K562 (cell line): Measurements from ENCODE around the gene UNC5B. TPM values are rescaled to one million over a fixed set of nuclear protein-coding genes. Genes with fewer than 3 reads are reported as not detected.

Experiments
- CCNT2 ChIP-seq: IDR thresholded peaks from 2 replicates; pipeline ENCODE4 v1.6.1; 2011; ENCODE audit warnings: borderline replicate concordance, low read depth, mild to moderate bottlenecking, moderate library complexity, mixed read lengths, low read length; ENCODE audit not compliant: insufficient read length; ENCODE audit errors: extremely low read depth
- CXXC5 ChIP-seq: fragments of 250-450 bp; sonication (Bioruptor Pico); IDR thresholded peaks from 2 replicates; pipeline ENCODE4 v1.8.0; 2022; ENCODE audit warnings: inconsistent platforms, mild to moderate bottlenecking, moderate library complexity
- HDAC3 ChIP-seq: fragments of 450-650 bp; IDR thresholded peaks from 2 replicates; pipeline ENCODE4 v1.6.1; 2018; ENCODE audit warnings: borderline replicate concordance, mild to moderate bottlenecking, moderate library complexity; ENCODE audit not compliant: partially characterized antibody
- KAT2B ChIP-seq: IDR thresholded peaks from one replicate; pipeline ENCODE4 v1.6.1; 2012; ENCODE audit warnings: low read depth, mild to moderate bottlenecking, control low read depth, inconsistent platforms, low read length, moderate library complexity
- SAP30 ChIP-seq: fragments of 200-600 bp; sonication (generic); IDR thresholded peaks from 2 replicates; pipeline ENCODE4 v1.6.1; 2012; ENCODE audit warnings: borderline replicate concordance, low read depth, mild to moderate bottlenecking, moderate library complexity, low read length, control low read depth, inconsistent platforms; ENCODE audit not compliant: insufficient read depth, poor library complexity, severe bottlenecking
- SMAD2 ChIP-seq: fragments of 150-350 bp; IDR thresholded peaks from 2 replicates; pipeline ENCODE4 v1.6.1; 2014; ENCODE audit warnings: low read depth, mild to moderate bottlenecking, low read length
- SMAD4 ChIP-seq: fragments of 250-450 bp; sonication (Bioruptor Pico); conservative IDR thresholded peaks from 2 replicates; pipeline ENCODE4 v1.8.0; 2021; ENCODE audit warnings: inconsistent platforms, mild to moderate bottlenecking, moderate library complexity
- TAL1 ChIP-seq: fragments of 450-650 bp; IDR thresholded peaks from 2 replicates; pipeline ENCODE4 v1.6.1; 2016; ENCODE audit warnings: mild to moderate bottlenecking
- ZFX ChIP-seq: sonication (generic); formaldehyde crosslinking; IDR thresholded peaks from 2 replicates; pipeline ENCODE4 v1.8.0; 2022; ENCODE audit warnings: mild to moderate bottlenecking, missing genetic modification reagents, moderate library complexity
- ZKSCAN8 ChIP-seq: fragments of 200-800 bp; sonication (Bioruptor generic); IDR thresholded peaks from 2 replicates; pipeline ENCODE4 v1.6.1; 2016; ENCODE audit warnings: missing genetic modification characterization, missing compliant biosample characterization
- ZNF311 ChIP-seq: fragments of 250-450 bp; sonication (Bioruptor Pico); IDR thresholded peaks from 2 replicates; pipeline ENCODE4 v1.4.0; 2020; ENCODE audit warnings: mild to moderate bottlenecking, moderate library complexity
- ZNF518B ChIP-seq: fragments of 250-450 bp; sonication (Bioruptor Pico); IDR thresholded peaks from 2 replicates; pipeline ENCODE4 v1.5.0; 2021; ENCODE audit warnings: mild to moderate bottlenecking, moderate library complexity
- polyA plus RNA-seq, 8 experiments: library from polyadenylated mRNA; depleted of rRNA in 4 of 8; stranded (reverse) in 5 of 8; unstranded in 3 of 8; fragments of >200 nt; fragmentation: Nextera tagmentation in 2 of 8; fragmentation: Illumina TruSeq in 1 of 8; extraction: Ambion mirVana in 2 of 8; extraction: Trizol in 1 of 8; gene quantifications; 2 replicates each; pipeline versions ENCODE4 v1.2.1 to v1.2.3, GENCODE V29; 2011 to 2014; ENCODE audit warnings: inconsistent platforms in 1 of 8, missing spikeins in 1 of 8
- total RNA-seq, 7 experiments: library from RNA; depleted of rRNA in 6 of 7; stranded (reverse); fragments of >200 nt in 6 of 7; fragmentation: Illumina TruSeq in 2 of 7; extraction: Trizol in 2 of 7; gene quantifications; 2 replicates each; pipeline versions ENCODE4 v1.2.1 to v1.2.3, GENCODE V29; 2011 to 2021; ENCODE audit warnings: low replicate concordance in 1 of 7
- TF ChIP-seq, protein P1 (sequence below): fragments of 450-650 bp; IDR thresholded peaks from 2 replicates; pipeline ENCODE4 v1.6.1; 2017; ENCODE audit warnings: antibody characterized with exemption, mild to moderate bottlenecking
- TF ChIP-seq, protein P2 (sequence below): fragments of 150-350 bp; conservative IDR thresholded peaks from 2 replicates; pipeline ENCODE4 v1.6.1; 2014; ENCODE audit warnings: low read length
- TF ChIP-seq, protein P3 (sequence below): fragments of 450-650 bp; formaldehyde crosslinking; IDR thresholded peaks from 2 replicates; pipeline ENCODE4 v1.4.0; 2022; ENCODE audit warnings: mild to moderate bottlenecking, moderate library complexity

The UNC5B gene
- total and polyA plus RNA-seq, 9 of the 15 experiments (the other 6 are each of a cell fraction or from before 2014, with no cell fraction given), result 0.10 to 8.4 (median 2.1) TPM

GRCh38 chr10:71223347-71224058 lies 11.1 kb downstream of the UNC5B start (continued):
- peak; percentile 62 for TF ChIP-seq CXXC5
- TF ChIP-seq ZKSCAN8 (CRISPR knock-in tag), result peak; percentile 96
- no peak for TF ChIP-seq ZNF518B
- no peak for TF ChIP-seq SMAD2
- peak; percentile 86 for TF ChIP-seq TAL1
- peak; percentile 47 for TF ChIP-seq ZFX (CRISPR knock-in tag)
- TF ChIP-seq, protein P1, sequence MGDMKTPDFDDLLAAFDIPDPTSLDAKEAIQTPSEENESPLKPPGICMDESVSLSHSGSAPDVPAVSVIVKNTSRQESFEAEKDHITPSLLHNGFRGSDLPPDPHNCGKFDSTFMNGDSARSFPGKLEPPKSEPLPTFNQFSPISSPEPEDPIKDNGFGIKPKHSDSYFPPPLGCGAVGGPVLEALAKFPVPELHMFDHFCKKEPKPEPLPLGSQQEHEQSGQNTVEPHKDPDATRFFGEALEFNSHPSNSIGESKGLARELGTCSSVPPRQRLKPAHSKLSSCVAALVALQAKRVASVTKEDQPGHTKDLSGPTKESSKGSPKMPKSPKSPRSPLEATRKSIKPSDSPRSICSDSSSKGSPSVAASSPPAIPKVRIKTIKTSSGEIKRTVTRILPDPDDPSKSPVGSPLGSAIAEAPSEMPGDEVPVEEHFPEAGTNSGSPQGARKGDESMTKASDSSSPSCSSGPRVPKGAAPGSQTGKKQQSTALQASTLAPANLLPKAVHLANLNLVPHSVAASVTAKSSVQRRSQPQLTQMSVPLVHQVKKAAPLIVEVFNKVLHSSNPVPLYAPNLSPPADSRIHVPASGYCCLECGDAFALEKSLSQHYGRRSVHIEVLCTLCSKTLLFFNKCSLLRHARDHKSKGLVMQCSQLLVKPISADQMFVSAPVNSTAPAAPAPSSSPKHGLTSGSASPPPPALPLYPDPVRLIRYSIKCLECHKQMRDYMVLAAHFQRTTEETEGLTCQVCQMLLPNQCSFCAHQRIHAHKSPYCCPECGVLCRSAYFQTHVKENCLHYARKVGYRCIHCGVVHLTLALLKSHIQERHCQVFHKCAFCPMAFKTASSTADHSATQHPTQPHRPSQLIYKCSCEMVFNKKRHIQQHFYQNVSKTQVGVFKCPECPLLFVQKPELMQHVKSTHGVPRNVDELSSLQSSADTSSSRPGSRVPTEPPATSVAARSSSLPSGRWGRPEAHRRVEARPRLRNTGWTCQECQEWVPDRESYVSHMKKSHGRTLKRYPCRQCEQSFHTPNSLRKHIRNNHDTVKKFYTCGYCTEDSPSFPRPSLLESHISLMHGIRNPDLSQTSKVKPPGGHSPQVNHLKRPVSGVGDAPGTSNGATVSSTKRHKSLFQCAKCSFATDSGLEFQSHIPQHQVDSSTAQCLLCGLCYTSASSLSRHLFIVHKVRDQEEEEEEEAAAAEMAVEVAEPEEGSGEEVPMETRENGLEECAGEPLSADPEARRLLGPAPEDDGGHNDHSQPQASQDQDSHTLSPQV, result no peak
- peak; percentile 49 for TF ChIP-seq CCNT2
- TF ChIP-seq SAP30, result no peak
- TF ChIP-seq, protein P2, sequence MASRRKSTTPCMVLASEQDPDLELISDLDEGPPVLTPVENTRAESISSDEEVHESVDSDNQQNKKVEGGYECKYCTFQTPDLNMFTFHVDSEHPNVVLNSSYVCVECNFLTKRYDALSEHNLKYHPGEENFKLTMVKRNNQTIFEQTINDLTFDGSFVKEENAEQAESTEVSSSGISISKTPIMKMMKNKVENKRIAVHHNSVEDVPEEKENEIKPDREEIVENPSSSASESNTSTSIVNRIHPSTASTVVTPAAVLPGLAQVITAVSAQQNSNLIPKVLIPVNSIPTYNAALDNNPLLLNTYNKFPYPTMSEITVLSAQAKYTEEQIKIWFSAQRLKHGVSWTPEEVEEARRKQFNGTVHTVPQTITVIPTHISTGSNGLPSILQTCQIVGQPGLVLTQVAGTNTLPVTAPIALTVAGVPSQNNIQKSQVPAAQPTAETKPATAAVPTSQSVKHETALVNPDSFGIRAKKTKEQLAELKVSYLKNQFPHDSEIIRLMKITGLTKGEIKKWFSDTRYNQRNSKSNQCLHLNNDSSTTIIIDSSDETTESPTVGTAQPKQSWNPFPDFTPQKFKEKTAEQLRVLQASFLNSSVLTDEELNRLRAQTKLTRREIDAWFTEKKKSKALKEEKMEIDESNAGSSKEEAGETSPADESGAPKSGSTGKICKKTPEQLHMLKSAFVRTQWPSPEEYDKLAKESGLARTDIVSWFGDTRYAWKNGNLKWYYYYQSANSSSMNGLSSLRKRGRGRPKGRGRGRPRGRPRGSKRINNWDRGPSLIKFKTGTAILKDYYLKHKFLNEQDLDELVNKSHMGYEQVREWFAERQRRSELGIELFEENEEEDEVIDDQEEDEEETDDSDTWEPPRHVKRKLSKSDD, result no peak
- TF ChIP-seq, protein P3, sequence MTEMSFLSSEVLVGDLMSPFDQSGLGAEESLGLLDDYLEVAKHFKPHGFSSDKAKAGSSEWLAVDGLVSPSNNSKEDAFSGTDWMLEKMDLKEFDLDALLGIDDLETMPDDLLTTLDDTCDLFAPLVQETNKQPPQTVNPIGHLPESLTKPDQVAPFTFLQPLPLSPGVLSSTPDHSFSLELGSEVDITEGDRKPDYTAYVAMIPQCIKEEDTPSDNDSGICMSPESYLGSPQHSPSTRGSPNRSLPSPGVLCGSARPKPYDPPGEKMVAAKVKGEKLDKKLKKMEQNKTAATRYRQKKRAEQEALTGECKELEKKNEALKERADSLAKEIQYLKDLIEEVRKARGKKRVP (CRISPR knock-in tag), result peak; percentile 36; the same call in 1 of the 2 replicates
- TF ChIP-seq KAT2B, result no peak
- TF ChIP-seq HDAC3, result peak; percentile 39
- peak; percentile 33; the same call in 1 of the 2 replicates for TF ChIP-seq ZNF311 (CRISPR knock-in tag)
- peak; percentile 64 for TF ChIP-seq SMAD4 (CRISPR knock-in tag)
